Panc1 (cell line): ENCODE results near the gene STARD10. TPM values are rescaled to one million over a fixed set of nuclear protein-coding genes. Genes with fewer than 3 reads are reported as not detected.

Source experiments
- ATAC-seq: fragments of 200-7000 bp; cut with Tn5 transposase; 2 replicates; pipeline ENCODE4 v1.9.1; 2020; ENCODE audit warnings: mild to moderate bottlenecking, moderate library complexity
- BruUV-seq: library from RNA; stranded (reverse); fragments of 400-500 nt; replicated peaks from 2 replicates; lab custom pipeline; 2021; lab: Mats Ljungman, UMichigan
- CTCF ChIA-PET: fragments of 300-600 bp; sonication (Branson Sonifier 250); formaldehyde crosslinking; loops from one replicate; lab custom pipeline; 2022; ENCODE audit warnings: antibody characterized with exemption; lab: Charles Lee
- POLR2A ChIA-PET: fragments of 300-600 bp; sonication (Branson Sonifier 250); formaldehyde crosslinking; loops from one replicate; lab custom pipeline; 2022; ENCODE audit warnings: antibody characterized with exemption; lab: Charles Lee
- DNase-seq: peaks from one replicate; pipeline ENCODE4 v3.0.0-alpha.2; 2010; ENCODE audit warnings: low read depth, low spot score
- H3K27ac ChIP-seq: 2 replicates; pipeline ENCODE4 v1.5.1; 2011; ENCODE audit warnings: mild to moderate bottlenecking, low read length, inconsistent platforms
- H3K27me3 ChIP-seq: fragments of 200-500 bp; sonication (Bioruptor generic); 2 replicates; pipeline ENCODE4 v1.6.0; 2014; ENCODE audit warnings: low read length, inconsistent platforms; ENCODE audit not compliant: control insufficient read depth, insufficient read depth
- H3K36me3 ChIP-seq: fragments of 200-500 bp; sonication (Bioruptor generic); 2 replicates; pipeline ENCODE4 v1.5.1; 2014; ENCODE audit warnings: inconsistent platforms, mild to moderate bottlenecking, low read length, moderate library complexity; ENCODE audit not compliant: control insufficient read depth, insufficient read depth
- H3K4me1 ChIP-seq: 2 replicates; pipeline ENCODE4 v1.5.1; 2011; ENCODE audit warnings: inconsistent platforms, mild to moderate bottlenecking, low read length, moderate library complexity; ENCODE audit not compliant: control insufficient read depth, insufficient read depth
- H3K4me3 ChIP-seq, 2 experiments: 2 replicates each; pipeline ENCODE4 v1.5.1; 2011 to 2012; ENCODE audit warnings: low read depth in 2 of 2, low read length in 2 of 2, mild to moderate bottlenecking in 2 of 2, inconsistent platforms in 1 of 2, moderate library complexity in 1 of 2
- H3K9me3 ChIP-seq: fragments of 200-500 bp; sonication (Bioruptor generic); 2 replicates; pipeline ENCODE4 v1.5.1; 2014; ENCODE audit warnings: low read depth, mild to moderate bottlenecking, inconsistent platforms, low read length, moderate library complexity; ENCODE audit not compliant: control insufficient read depth, insufficient read depth
- POLR2AphosphoS5 ChIP-seq: IDR thresholded peaks from 2 replicates; pipeline ENCODE4 v1.6.1; 2012; ENCODE audit warnings: mild to moderate bottlenecking, low read depth, low read length, moderate library complexity
- SIN3A ChIP-seq: IDR thresholded peaks from 2 replicates; pipeline ENCODE4 v1.6.1; 2012; ENCODE audit warnings: low read depth, mild to moderate bottlenecking, low read length, moderate library complexity, borderline replicate concordance; ENCODE audit not compliant: insufficient read depth
- TCF7L2 ChIP-seq: IDR thresholded peaks from 2 replicates; pipeline ENCODE4 v1.6.1; 2011; ENCODE audit warnings: mild to moderate bottlenecking, low read depth, low read length, inconsistent platforms
- in situ Hi-C: cut with HindIII; loops from 2 replicates; pipeline ENCODE4 v1.10.0; 2016; ENCODE audit warnings: low sequenced_read_pairs, low pct_unique_long_range_greater_than_20kb
- intact Hi-C: fragments of 100-400 bp; cut with micrococcal nuclease; formaldehyde crosslinking; loops from one replicate; pipeline ENCODE4 v1.10.0; 2022; ENCODE audit not compliant: unreplicated experiment
- total RNA-seq: library from RNA; stranded (reverse); gene quantifications from one replicate; pipeline ENCODE4 v1.2.1, GENCODE V29; 2021; ENCODE audit not compliant: unreplicated experiment
- TF ChIP-seq, protein P1 (sequence below): fragments of 450-650 bp; IDR thresholded peaks from 2 replicates; pipeline ENCODE4 v1.5.1; 2017; ENCODE audit warnings: mild to moderate bottlenecking
- TF ChIP-seq, protein P2 (sequence below), 2 experiments: IDR thresholded peaks; 2 replicates each; pipeline ENCODE4 v1.6.1; 2011 to 2012; ENCODE audit warnings: low read depth in 2 of 2, control low read depth in 1 of 2, low read length in 1 of 2, mild to moderate bottlenecking in 1 of 2, moderate library complexity in 1 of 2; ENCODE audit not compliant: insufficient read depth in 1 of 2

STARD10 gene
- total RNA-seq, 1 experiment from 2014 or later, result 32.1 TPM

DNA sequence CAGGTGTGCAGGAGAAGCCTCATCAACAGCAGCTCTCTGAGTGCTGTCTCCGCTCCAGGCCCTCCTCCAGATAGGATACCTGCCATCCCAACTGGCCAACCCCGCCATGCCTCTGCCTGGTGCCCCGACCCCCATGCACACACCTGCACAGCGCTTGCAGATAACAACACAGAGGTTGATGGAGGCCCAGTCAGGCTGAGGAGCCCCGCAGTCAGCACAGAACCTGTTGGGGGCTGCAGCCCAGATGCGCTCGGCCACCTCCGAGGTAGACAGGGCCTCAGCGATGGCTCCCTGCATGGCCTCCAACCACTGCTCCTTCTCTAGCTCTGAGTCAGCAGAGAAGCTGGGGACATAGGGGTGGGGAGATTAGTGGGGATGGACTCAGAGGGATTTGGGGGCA, 86.8 kb downstream of the STARD10 start:
- Histone ChIP-seq H3K4me1 (no peaks in the 10 kb centered on the region), H3K4me3 (no peak overlapping the region), H3K36me3 (no peaks in the 10 kb centered on the region), H3K9me3 (no peaks in the 10 kb centered on the region), H3K27me3 (no peaks in the 10 kb centered on the region), H3K27ac (no peak overlapping the region)
- POLR2A ChIA-PET, result no interaction called here
- in situ Hi-C loops (no loop called here), intact Hi-C loops (no loop called here)
- CTCF ChIA-PET, result no interaction called here
- no peak for ATAC-seq
- BruUV-seq, result no TSS peak
- no peak for DNase-seq
- no peak for TF ChIP-seq TCF7L2
- TF ChIP-seq, protein P1, sequence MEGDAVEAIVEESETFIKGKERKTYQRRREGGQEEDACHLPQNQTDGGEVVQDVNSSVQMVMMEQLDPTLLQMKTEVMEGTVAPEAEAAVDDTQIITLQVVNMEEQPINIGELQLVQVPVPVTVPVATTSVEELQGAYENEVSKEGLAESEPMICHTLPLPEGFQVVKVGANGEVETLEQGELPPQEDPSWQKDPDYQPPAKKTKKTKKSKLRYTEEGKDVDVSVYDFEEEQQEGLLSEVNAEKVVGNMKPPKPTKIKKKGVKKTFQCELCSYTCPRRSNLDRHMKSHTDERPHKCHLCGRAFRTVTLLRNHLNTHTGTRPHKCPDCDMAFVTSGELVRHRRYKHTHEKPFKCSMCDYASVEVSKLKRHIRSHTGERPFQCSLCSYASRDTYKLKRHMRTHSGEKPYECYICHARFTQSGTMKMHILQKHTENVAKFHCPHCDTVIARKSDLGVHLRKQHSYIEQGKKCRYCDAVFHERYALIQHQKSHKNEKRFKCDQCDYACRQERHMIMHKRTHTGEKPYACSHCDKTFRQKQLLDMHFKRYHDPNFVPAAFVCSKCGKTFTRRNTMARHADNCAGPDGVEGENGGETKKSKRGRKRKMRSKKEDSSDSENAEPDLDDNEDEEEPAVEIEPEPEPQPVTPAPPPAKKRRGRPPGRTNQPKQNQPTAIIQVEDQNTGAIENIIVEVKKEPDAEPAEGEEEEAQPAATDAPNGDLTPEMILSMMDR, result no peak
- TF ChIP-seq POLR2AphosphoS5, result no peak
- TF ChIP-seq SIN3A, result no peak
- TF ChIP-seq, protein P2, sequence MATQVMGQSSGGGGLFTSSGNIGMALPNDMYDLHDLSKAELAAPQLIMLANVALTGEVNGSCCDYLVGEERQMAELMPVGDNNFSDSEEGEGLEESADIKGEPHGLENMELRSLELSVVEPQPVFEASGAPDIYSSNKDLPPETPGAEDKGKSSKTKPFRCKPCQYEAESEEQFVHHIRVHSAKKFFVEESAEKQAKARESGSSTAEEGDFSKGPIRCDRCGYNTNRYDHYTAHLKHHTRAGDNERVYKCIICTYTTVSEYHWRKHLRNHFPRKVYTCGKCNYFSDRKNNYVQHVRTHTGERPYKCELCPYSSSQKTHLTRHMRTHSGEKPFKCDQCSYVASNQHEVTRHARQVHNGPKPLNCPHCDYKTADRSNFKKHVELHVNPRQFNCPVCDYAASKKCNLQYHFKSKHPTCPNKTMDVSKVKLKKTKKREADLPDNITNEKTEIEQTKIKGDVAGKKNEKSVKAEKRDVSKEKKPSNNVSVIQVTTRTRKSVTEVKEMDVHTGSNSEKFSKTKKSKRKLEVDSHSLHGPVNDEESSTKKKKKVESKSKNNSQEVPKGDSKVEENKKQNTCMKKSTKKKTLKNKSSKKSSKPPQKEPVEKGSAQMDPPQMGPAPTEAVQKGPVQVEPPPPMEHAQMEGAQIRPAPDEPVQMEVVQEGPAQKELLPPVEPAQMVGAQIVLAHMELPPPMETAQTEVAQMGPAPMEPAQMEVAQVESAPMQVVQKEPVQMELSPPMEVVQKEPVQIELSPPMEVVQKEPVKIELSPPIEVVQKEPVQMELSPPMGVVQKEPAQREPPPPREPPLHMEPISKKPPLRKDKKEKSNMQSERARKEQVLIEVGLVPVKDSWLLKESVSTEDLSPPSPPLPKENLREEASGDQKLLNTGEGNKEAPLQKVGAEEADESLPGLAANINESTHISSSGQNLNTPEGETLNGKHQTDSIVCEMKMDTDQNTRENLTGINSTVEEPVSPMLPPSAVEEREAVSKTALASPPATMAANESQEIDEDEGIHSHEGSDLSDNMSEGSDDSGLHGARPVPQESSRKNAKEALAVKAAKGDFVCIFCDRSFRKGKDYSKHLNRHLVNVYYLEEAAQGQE (IDR thresholded peaks at IDR 0.05; ENCODE audit: insufficient read depth in 1 of 2, low read depth in 2 of 2, low read length in 1 of 2), result no peak

DNA sequence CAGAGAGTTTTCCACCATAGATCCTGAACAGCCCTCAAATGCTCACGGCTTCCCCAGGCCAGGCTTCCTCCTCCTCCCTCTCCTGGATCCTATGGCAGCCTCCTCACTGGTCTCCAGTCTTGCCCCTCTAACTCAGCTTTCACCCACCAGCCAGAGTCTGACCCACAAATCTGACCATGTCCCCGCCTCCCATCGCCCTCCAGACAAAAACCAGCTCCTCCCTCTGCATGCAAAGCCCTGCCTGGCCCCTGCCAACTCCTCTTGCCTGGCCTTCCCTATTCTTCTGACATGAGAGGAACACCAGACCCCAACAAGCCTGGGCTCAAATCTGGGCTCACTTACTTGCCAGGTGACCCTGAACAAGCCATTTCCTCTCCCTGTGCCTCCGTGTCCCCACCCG, 87.3 kb downstream of the STARD10 start:
- Histone ChIP-seq H3K4me1 (no peaks in the 10 kb centered on the region), H3K27ac (no peak overlapping the region), H3K4me3 (no peak overlapping the region), H3K9me3 (no peaks in the 10 kb centered on the region), H3K27me3 (no peaks in the 10 kb centered on the region), H3K36me3 (no peaks in the 10 kb centered on the region)
- DNase-seq (no peak), ATAC-seq (no peak)
- POLR2A ChIA-PET, result no interaction called here
- intact Hi-C loops, result no loop called here
- CTCF ChIA-PET, result no interaction called here
- TSS peak; percentile 49 for BruUV-seq
- in situ Hi-C loops, result no loop called here
- TF ChIP-seq TCF7L2 (no peak), SIN3A (no peak), POLR2AphosphoS5 (no peak)
- TF ChIP-seq, protein P1, result no peak
- TF ChIP-seq, protein P2 (IDR thresholded peaks at IDR 0.05; ENCODE audit: insufficient read depth in 1 of 2, low read depth in 2 of 2, low read length in 1 of 2), result no peak
